IMR-90 (cell line): ENCODE measurements around the gene CAPN9. TPM values are rescaled to one million over a fixed set of nuclear protein-coding genes. Genes with fewer than 3 reads are reported as not detected.

Experiments used
- ATAC-seq: fragments of 200-7000 bp; cut with Tn5 transposase; 2 replicates; pipeline ENCODE4 v1.9.1; 2020; ENCODE audit warnings: low read depth, mild to moderate bottlenecking, moderate library complexity
- BruUV-seq: library from RNA; stranded (reverse); fragments of 400-500 nt; replicated peaks from 2 replicates; lab custom pipeline; 2021; lab: Mats Ljungman, UMichigan
- CTCF ChIA-PET: fragments of 300-600 bp; formaldehyde crosslinking; extraction: SDS; loops from one replicate; lab custom pipeline; 2021; ENCODE audit warnings: antibody characterized with exemption; lab: Yijun Ruan, JAX
- POLR2A ChIA-PET: fragments of 300-600 bp; sonication (Branson Sonifier 250); formaldehyde crosslinking; loops from one replicate; lab custom pipeline; 2022; ENCODE audit warnings: antibody characterized with exemption; ENCODE audit not compliant: unreplicated experiment; lab: Charles Lee
- DNase-seq: peaks from one replicate; pipeline ENCODE4 v3.0.0; 2013
- H2AFZ ChIP-seq: replicated peaks from 2 replicates; pipeline ENCODE3; 2013; ENCODE audit warnings: low read length, mild to moderate bottlenecking; ENCODE audit not compliant: poor library complexity
- H2AK5ac ChIP-seq: 2 replicates; pipeline ENCODE4 v1.6.1; 2013; ENCODE audit warnings: low read depth, low read length, inconsistent platforms
- H2AK9ac ChIP-seq: replicated peaks from 2 replicates; pipeline ENCODE3; 2013; ENCODE audit warnings: mild to moderate bottlenecking, low read depth, low read length, moderate library complexity; ENCODE audit not compliant: poor library complexity
- H2BK120ac ChIP-seq: 2 replicates; pipeline ENCODE4 v1.6.1; 2013; ENCODE audit warnings: low read depth, low read length, inconsistent platforms
- H2BK15ac ChIP-seq: 3 replicates; pipeline ENCODE4 v1.6.1; 2013; ENCODE audit warnings: low read depth, low read length, inconsistent platforms
- H2BK20ac ChIP-seq: 2 replicates; pipeline ENCODE4 v1.6.1; 2013; ENCODE audit warnings: low read depth, mild to moderate bottlenecking, inconsistent platforms, low read length, moderate library complexity
- H2BK5ac ChIP-seq: 2 replicates; pipeline ENCODE4 v1.6.1; 2013; ENCODE audit warnings: mild to moderate bottlenecking, low read depth, low read length, inconsistent platforms; ENCODE audit not compliant: poor library complexity, severe bottlenecking
- H3K14ac ChIP-seq: replicated peaks from 2 replicates; pipeline ENCODE4 v1.6.1; 2013; ENCODE audit warnings: low read depth, low read length, inconsistent platforms
- H3K18ac ChIP-seq: 2 replicates; pipeline ENCODE4 v1.6.1; 2013; ENCODE audit warnings: low read depth, low read length, control low read depth
- H3K23ac ChIP-seq: 2 replicates; pipeline ENCODE4 v1.6.1; 2013; ENCODE audit warnings: low read depth, low read length, inconsistent platforms
- H3K27ac ChIP-seq: 2 replicates; pipeline ENCODE4 v1.5.1; 2013; ENCODE audit warnings: mild to moderate bottlenecking, control low read depth, low read length; ENCODE audit not compliant: insufficient read depth
- H3K27me3 ChIP-seq: 2 replicates; pipeline ENCODE4 v1.6.1; 2013; ENCODE audit warnings: low read length; ENCODE audit not compliant: control insufficient read depth, insufficient read depth
- H3K36me3 ChIP-seq: 2 replicates; pipeline ENCODE4 v1.6.1; 2013; ENCODE audit warnings: low read length, mixed read lengths; ENCODE audit not compliant: control insufficient read depth, insufficient read depth
- H3K4ac ChIP-seq: 2 replicates; pipeline ENCODE4 v1.6.1; 2013; ENCODE audit warnings: low read depth, low read length, inconsistent platforms
- H3K4me1 ChIP-seq: 2 replicates; pipeline ENCODE4 v1.6.1; 2013; ENCODE audit warnings: low read length, mixed read lengths; ENCODE audit not compliant: control insufficient read depth, insufficient read depth
- H3K4me2 ChIP-seq: 2 replicates; pipeline ENCODE4 v1.6.1; 2013; ENCODE audit warnings: low read depth, mild to moderate bottlenecking, control low read depth, low read length, moderate library complexity
- H3K4me3 ChIP-seq: 2 replicates; pipeline ENCODE4 v1.5.1; 2013; ENCODE audit warnings: low read depth, mild to moderate bottlenecking, control low read depth, low read length, moderate library complexity; ENCODE audit not compliant: insufficient read depth
- H3K56ac ChIP-seq: 2 replicates; pipeline ENCODE4 v1.6.1; 2013; ENCODE audit warnings: low read length, inconsistent platforms; ENCODE audit not compliant: insufficient read depth; ENCODE audit errors: extremely low read depth
- H3K79me1 ChIP-seq, 2 experiments: 2 replicates each; pipeline ENCODE4 v1.6.1; 2013; ENCODE audit warnings: low read length in 2 of 2, inconsistent platforms in 1 of 2, low read depth in 1 of 2
- H3K9ac ChIP-seq: 2 replicates; pipeline ENCODE4 v1.6.1; 2013; ENCODE audit warnings: low read depth, low read length, control low read depth
- H3K9me1 ChIP-seq: 2 replicates; pipeline ENCODE4 v1.6.1; 2013; ENCODE audit warnings: low read length, inconsistent platforms; ENCODE audit not compliant: insufficient read depth
- H3K9me3 ChIP-seq: 2 replicates; pipeline ENCODE4 v1.6.1; 2013; ENCODE audit warnings: low read length; ENCODE audit not compliant: control insufficient read depth, insufficient read depth
- H4K20me1 ChIP-seq: 2 replicates; pipeline ENCODE4 v1.6.1; 2013; ENCODE audit warnings: low read length, inconsistent platforms; ENCODE audit not compliant: insufficient read depth
- H4K5ac ChIP-seq: 2 replicates; pipeline ENCODE4 v1.6.1; 2013; ENCODE audit warnings: mild to moderate bottlenecking, low read depth, low read length, control low read depth
- H4K8ac ChIP-seq, 2 experiments: 2 replicates each; pipeline ENCODE4 v1.6.1; 2013; ENCODE audit warnings: low read depth in 2 of 2, low read length in 2 of 2, control low read depth in 1 of 2, inconsistent platforms in 1 of 2
- H4K91ac ChIP-seq: 2 replicates; pipeline ENCODE4 v1.6.1; 2013; ENCODE audit warnings: low read depth, low read length, inconsistent platforms; ENCODE audit not compliant: insufficient read depth
- CEBPB ChIP-seq: IDR thresholded peaks from 2 replicates; pipeline ENCODE4 v1.6.1; 2012; ENCODE audit warnings: low read depth, low read length, improper control_type of control experiment
- CHD1 ChIP-seq: IDR thresholded peaks from 2 replicates; pipeline ENCODE4 v1.6.1; 2012; ENCODE audit warnings: low read depth, low read length, improper control_type of control experiment
- CTCF ChIP-seq: conservative IDR thresholded peaks from 2 replicates; pipeline ENCODE4 v1.5.1; 2012; ENCODE audit warnings: mild to moderate bottlenecking, low read depth, low read length, improper control_type of control experiment
- FOS ChIP-seq: fragments of 150-350 bp; IDR thresholded peaks from 2 replicates; pipeline ENCODE4 v1.6.1; 2016; ENCODE audit warnings: low read depth, low read length
- MAFK ChIP-seq: IDR thresholded peaks from 2 replicates; pipeline ENCODE4 v1.6.1; 2012; ENCODE audit warnings: low read depth, low read length, improper control_type of control experiment
- NFE2L2 ChIP-seq: fragments of 150-350 bp; IDR thresholded peaks from 2 replicates; pipeline ENCODE4 v1.6.1; 2016; ENCODE audit warnings: low read depth, mild to moderate bottlenecking, low read length
- POLR2A ChIP-seq: IDR thresholded peaks from 2 replicates; pipeline ENCODE4 v1.6.1; 2012; ENCODE audit warnings: mild to moderate bottlenecking, low read depth, low read length
- RAD21 ChIP-seq: IDR thresholded peaks from 2 replicates; pipeline ENCODE4 v1.6.1; 2012; ENCODE audit warnings: low read length, improper control_type of control experiment
- RFX5 ChIP-seq: IDR thresholded peaks from 2 replicates; pipeline ENCODE4 v1.8.0; 2012; ENCODE audit warnings: low read depth, mild to moderate bottlenecking, low read length, moderate library complexity
- SMC3 ChIP-seq: fragments of 150-350 bp; IDR thresholded peaks from 2 replicates; pipeline ENCODE4 v1.6.1; 2016; ENCODE audit warnings: low read depth, mild to moderate bottlenecking, antibody characterized with exemption, low read length, moderate library complexity
- USF2 ChIP-seq: fragments of 150-350 bp; IDR thresholded peaks from 2 replicates; pipeline ENCODE4 v1.6.1; 2017; ENCODE audit warnings: mild to moderate bottlenecking, antibody characterized with exemption, low read length, low read depth
- WGBS, 2 experiments: methylation state at CpG; one replicate each; pipeline versions ENCODE4 v1.1.5 to v1.1.7; 2013; ENCODE audit warnings: missing lambda C conversion rate in 2 of 2; ENCODE audit not compliant: insufficient read length in 1 of 2; ENCODE audit errors: extremely low coverage in 2 of 2; 5-methylcytosine and 5-hydroxymethylcytosine counted together
- dilution Hi-C: fragments of 300-500 bp; cut with HindIII; formaldehyde crosslinking; loops from one replicate; pipeline ENCODE4 v1.14.3; 2018; ENCODE audit warnings: low sequenced_read_pairs; ENCODE audit not compliant: unreplicated experiment
- in situ Hi-C: fragments of 300-500 bp; cut with MboI; formaldehyde crosslinking; loops from 3 replicates; pipeline ENCODE4 v1.14.3; 2019; ENCODE audit warnings: low sequenced_read_pairs, inconsistent platforms, mixed read lengths
- intact Hi-C: fragments of 100-400 bp; cut with micrococcal nuclease; formaldehyde crosslinking; loops from 2 replicates; pipeline ENCODE4 v1.10.0; 2022
- polyA plus RNA-seq, 3 experiments: library from polyadenylated mRNA; depleted of rRNA; stranded (reverse); fragments of >200 nt; gene quantifications; 2 replicates each; pipeline ENCODE4 v1.2.3, GENCODE V29; 2012; ENCODE audit warnings: low replicate concordance in 1 of 3
- total RNA-seq: library from RNA; depleted of rRNA; stranded (reverse); fragments of >200 nt; gene quantifications from 2 replicates; pipeline ENCODE4 v1.2.3, GENCODE V29; 2012

Gene CAPN9
- total and polyA plus RNA-seq, 2 of the 4 experiments (the other 2 are of a cell fraction), result not detected

GRCh38 chr1:230784163-230784562 is 37.0 kb downstream of the CAPN9 start:
- Histone ChIP-seq H4K8ac (no peak overlapping the region), H3K4me1 (no peaks in the 10 kb centered on the region; the same call in 1 of the 2 replicates), H3K9me1 (no peaks in the 10 kb centered on the region), H3K23ac (no peak overlapping the region), H3K4me2 (no peak overlapping the region), H3K9me3 (no peaks in the 10 kb centered on the region), H3K27ac (no peak overlapping the region), H3K9ac (no peak overlapping the region), H3K79me1 (no peaks in the 10 kb centered on the region), H2AK9ac (no peak overlapping the region), H2AK5ac (no peak overlapping the region), H2BK5ac (no peak overlapping the region), H3K4me3 (no peak overlapping the region), H2BK20ac (no peak overlapping the region), H3K18ac (no peak overlapping the region), H4K20me1 (no peaks in the 10 kb centered on the region), H4K91ac (no peak overlapping the region), H3K14ac (no peak overlapping the region), H3K27me3 (peaks cover 4% of the 10 kb centered on the region), H2AFZ (no peak overlapping the region), H3K36me3 (no peaks in the 10 kb centered on the region), H3K56ac (no peak overlapping the region), H2BK120ac (no peak overlapping the region), H2BK15ac (no peak overlapping the region), H3K4ac (no peak overlapping the region), H4K5ac (no peak overlapping the region)
- in situ Hi-C loops, result no loop called here
- TF ChIP-seq USF2 (no peak), MAFK (no peak), CEBPB (no peak), POLR2A (no peak), RAD21 (no peak), RFX5 (no peak), CTCF (no peak), NFE2L2 (no peak), CHD1 (no peak), FOS (no peak), SMC3 (no peak)
- DNase-seq (no peak), ATAC-seq (no peak)
- intact Hi-C loops, result no loop called here
- 44% methylated on average over 1 of the region's 2 CpGs; no CpG with 5 or more reads in 1 of the 2 experiments for WGBS, 2 experiments
- CTCF ChIA-PET, result no interaction called here
- dilution Hi-C loops, result no loop called here
- POLR2A ChIA-PET, result no interaction called here
- BruUV-seq, result no TSS peak
